Esophagus squamous epithelium (tissue), 5 donors: ENCODE results near the gene PLSCR1. TPM values are rescaled to one million over a fixed set of nuclear protein-coding genes. Genes with fewer than 3 reads are reported as not detected.
"Not testable (repeated sequence)": the region's sequence is repeated elsewhere in the genome, so short reads cannot be mapped to it uniquely, and the experiment has no call there.

ENCODE experiments used
- DNase-seq: peaks from one replicate; lab custom pipeline; 2025; lab: John Stamatoyannopoulos, UW
- H3K27ac ChIP-seq, 4 donors: fragments of 200-600 bp; sonication (generic); one replicate each; pipeline ENCODE4 v1.5.1; 2016 to 2019; ENCODE audit warnings: mild to moderate bottlenecking in 1 of 4
- H3K27me3 ChIP-seq, 4 donors: fragments of 200-600 bp; sonication (generic); 1 replicate in 3 of 4; 2 replicates in 1 of 4; pipeline versions ENCODE4 v1.5.1 to v1.6.0; 2017 to 2021; ENCODE audit warnings: antibody characterized with exemption in 1 of 4
- H3K36me3 ChIP-seq, 3 donors: fragments of 200-600 bp; sonication (generic); one replicate each; pipeline ENCODE4 v1.5.1; 2016 to 2019
- H3K4me1 ChIP-seq, 3 donors: fragments of 200-600 bp; sonication (generic); one replicate each; pipeline ENCODE4 v1.5.1; 2017 to 2019
- H3K4me3 ChIP-seq, 4 donors: fragments of 200-600 bp; sonication (generic); 1 replicate in 3 of 4; 2 replicates in 1 of 4; pipeline ENCODE4 v1.5.1; 2016 to 2019; ENCODE audit warnings: mild to moderate bottlenecking in 2 of 4, moderate library complexity in 1 of 4
- H3K9me3 ChIP-seq, 3 donors: fragments of 200-600 bp; sonication (generic); one replicate each; pipeline ENCODE4 v1.5.1; 2016 to 2019
- CTCF ChIP-seq, 6 experiments: fragments of 450-650 bp in 4 of 6; fragments of 200-600 bp in 2 of 6; sonication (generic) in 2 of 6; IDR thresholded peaks; one replicate each; pipeline ENCODE4 v1.5.1; 2016 to 2019; ENCODE audit warnings: antibody characterized with exemption in 6 of 6, mild to moderate bottlenecking in 4 of 6, moderate library complexity in 4 of 6
- POLR2A ChIP-seq, 4 donors: fragments of 450-650 bp; IDR thresholded peaks; one replicate each; pipeline ENCODE4 v1.6.1; 2017; ENCODE audit warnings: antibody characterized with exemption in 4 of 4, mild to moderate bottlenecking in 4 of 4, moderate library complexity in 3 of 4
- WGBS, 2 donors: methylation state at CpG; one replicate each; pipeline ENCODE4 v1.1.5; 2018; 5-methylcytosine and 5-hydroxymethylcytosine counted together
- intact Hi-C: fragments of 100-400 bp; cut with DNase I; formaldehyde crosslinking; loops from one replicate; pipeline ENCODE4 v1.15.0; 2022
- total RNA-seq, 4 donors: library from RNA; depleted of rRNA; stranded (reverse); fragments of >200 nt; gene quantifications; one replicate each; pipeline ENCODE4 v1.1.0, GENCODE V29; 2016
- donor health status: DM: yes; HTN: yes; CAD: no.

Gene PLSCR1
- total RNA-seq, 4 donors from 2014 or later, result 51.1 to 138 (median 63.3) TPM

- TF ChIP-seq POLR2A (IDR thresholded peaks at IDR 0.05) (no peak), CTCF (IDR thresholded peaks at IDR 0.05) (no peak)
- Histone ChIP-seq H3K27ac (no peak overlapping the region), H3K36me3 (peaks cover 0 to 79% (median 0%) of the 10 kb centered on the region in 3 donors), H3K27me3 (no peaks in the 10 kb centered on the region), H3K9me3 (no peaks in the 10 kb centered on the region), H3K4me3 (no peak overlapping the region), H3K4me1 (peaks cover 0 to 5% (median 0%) of the 10 kb centered on the region in 3 donors)
- intact Hi-C loops, result no loop called here
- DNase-seq, result no peak
- WGBS, 2 donors, result 66 to 77% methylated on average over 2 of the region's 2 CpGs
Observed at GRCh38 chr3:146529021-146529420, 15.4 kb downstream of the PLSCR1 start.

GRCh38 chr3:146524961-146525360 is 19.4 kb downstream of the PLSCR1 start:
- no peak for DNase-seq
- Histone ChIP-seq H3K27me3 (no peaks in the 10 kb centered on the region), H3K27ac (no peak overlapping the region), H3K4me3 (no peak overlapping the region), H3K9me3 (no peaks in the 10 kb centered on the region), H3K36me3 (peaks cover 0 to 76% (median 0%) of the 10 kb centered on the region in 3 donors), H3K4me1 (no peaks in the 10 kb centered on the region)
- intact Hi-C loops, result no loop called here
- no peak for TF ChIP-seq CTCF (IDR thresholded peaks at IDR 0.05)
- no peak for TF ChIP-seq POLR2A (IDR thresholded peaks at IDR 0.05)
- WGBS, 2 donors, result 82 to 83% methylated on average over 2 of the region's 2 CpGs

GRCh38 chr3:146523531-146523930 is 20.9 kb downstream of the PLSCR1 start:
- no peak for DNase-seq
- TF ChIP-seq CTCF (IDR thresholded peaks at IDR 0.05) (no peak), POLR2A (IDR thresholded peaks at IDR 0.05) (no peak)
- Histone ChIP-seq H3K4me1 (peaks cover 0 to 3% (median 0%) of the 10 kb centered on the region in 3 donors), H3K9me3 (no peaks in the 10 kb centered on the region), H3K36me3 (peaks cover 0 to 62% (median 0%) of the 10 kb centered on the region in 3 donors), H3K27ac (no peak overlapping the region), H3K4me3 (no peak overlapping the region), H3K27me3 (no peaks in the 10 kb centered on the region)
- 72 to 77% methylated on average over 4 of the region's 4 CpGs for WGBS, 2 donors
- intact Hi-C loops, result no loop called here

GRCh38 chr3:146522174-146523158 is 21.9 kb downstream of the PLSCR1 start:
- H3K9me3 ChIP-seq, intact Hi-C loops, DNase-seq, H3K27me3 ChIP-seq, H3K4me3 ChIP-seq, H3K27ac ChIP-seq: not testable (repeated sequence)
- Histone ChIP-seq H3K36me3 (peaks cover 0 to 54% (median 0%) of the 10 kb centered on the region in 3 donors), H3K4me1 (peaks cover 0 to 14% (median 0%) of the 10 kb centered on the region in 3 donors)
- 84 to 88% methylated on average over 17 of the region's 17 CpGs for WGBS, 2 donors

GRCh38 chr3:146521394-146521793 is 23.0 kb downstream of the PLSCR1 start:
- TF ChIP-seq POLR2A (IDR thresholded peaks at IDR 0.05) (no peak), CTCF (IDR thresholded peaks at IDR 0.05) (no peak)
- H3K9me3 ChIP-seq, result no peaks in the 10 kb centered on the region
- no peak for DNase-seq
- H3K27me3 ChIP-seq, result no peaks in the 10 kb centered on the region
- H3K27ac ChIP-seq, result no peak overlapping the region
- no peak overlapping the region for H3K4me3 ChIP-seq
- peaks cover 0 to 16% (median 0%) of the 10 kb centered on the region in 3 donors for H3K4me1 ChIP-seq
- WGBS, 2 donors, result 54 to 76% methylated on average over 1 of the region's 1 CpG
- intact Hi-C loops, result no loop called here
- peaks cover 0 to 48% (median 0%) of the 10 kb centered on the region in 3 donors for H3K36me3 ChIP-seq
